HEK293 (cell line): Measurements from ENCODE around the gene RNASEH1.

Experiments used
- BCL11B ChIP-seq: fragments of 450-650 bp; formaldehyde crosslinking; IDR thresholded peaks from 2 replicates; pipeline ENCODE4 v1.5.1; 2016; ENCODE audit warnings: low read depth, missing biosample characterization, missing genetic modification characterization
- GLI4 ChIP-seq: fragments of 450-650 bp; formaldehyde crosslinking; IDR thresholded peaks from 2 replicates; pipeline ENCODE4 v1.5.1; 2016; ENCODE audit warnings: missing biosample characterization, missing genetic modification characterization
- ZNF747 ChIP-seq: fragments of 450-650 bp; formaldehyde crosslinking; IDR thresholded peaks from 2 replicates; pipeline ENCODE4 v1.5.1; 2016; ENCODE audit warnings: missing biosample characterization, missing genetic modification characterization
- ZNF791 ChIP-seq: fragments of 450-650 bp; formaldehyde crosslinking; IDR thresholded peaks from 2 replicates; pipeline ENCODE4 v1.5.1; 2016; ENCODE audit warnings: missing biosample characterization, missing genetic modification characterization
- TF ChIP-seq, protein P1 (sequence below): fragments of 450-650 bp; formaldehyde crosslinking; IDR thresholded peaks from 2 replicates; pipeline ENCODE4 v1.5.1; 2016; ENCODE audit warnings: missing biosample characterization, missing genetic modification characterization
- TF ChIP-seq, protein P2 (sequence below): fragments of 450-650 bp; formaldehyde crosslinking; IDR thresholded peaks from 2 replicates; pipeline ENCODE4 v1.5.1; 2016; ENCODE audit warnings: missing biosample characterization, missing genetic modification characterization

DNA sequence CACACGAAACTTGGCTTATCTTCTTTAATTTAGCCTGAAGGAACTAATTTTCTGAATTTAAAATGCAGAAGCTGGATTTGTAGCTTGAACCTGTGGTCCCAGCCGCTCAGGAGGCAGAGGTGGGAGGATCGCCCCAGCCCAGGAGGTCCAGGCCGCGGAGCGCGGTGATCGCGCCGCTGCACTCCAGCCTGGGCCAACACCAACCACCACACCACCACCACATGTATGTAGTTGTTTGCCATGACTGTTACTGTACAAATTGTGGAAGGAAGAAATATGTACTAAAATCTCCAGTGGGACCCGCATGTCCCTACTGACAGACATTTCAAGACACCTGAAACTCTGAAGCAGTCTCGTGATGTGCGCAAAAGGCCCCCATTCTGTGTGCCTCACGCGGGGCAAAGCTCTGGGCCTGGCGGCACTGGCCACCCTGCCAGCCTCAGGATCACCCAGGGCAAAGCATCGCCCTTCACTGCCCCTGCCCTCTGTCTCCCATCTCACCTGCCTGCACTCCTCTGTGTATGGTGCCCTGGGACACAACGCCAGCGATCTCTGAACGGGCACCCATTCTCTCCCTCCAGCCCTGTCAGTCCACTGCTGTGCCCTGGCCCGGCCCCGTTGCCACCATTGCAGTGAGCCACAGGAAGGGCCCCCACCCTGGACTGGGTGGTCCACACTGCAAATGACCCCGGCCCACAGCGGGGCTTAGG is 28.7 kb downstream of the RNASEH1 start:
- TF ChIP-seq, protein P1, sequence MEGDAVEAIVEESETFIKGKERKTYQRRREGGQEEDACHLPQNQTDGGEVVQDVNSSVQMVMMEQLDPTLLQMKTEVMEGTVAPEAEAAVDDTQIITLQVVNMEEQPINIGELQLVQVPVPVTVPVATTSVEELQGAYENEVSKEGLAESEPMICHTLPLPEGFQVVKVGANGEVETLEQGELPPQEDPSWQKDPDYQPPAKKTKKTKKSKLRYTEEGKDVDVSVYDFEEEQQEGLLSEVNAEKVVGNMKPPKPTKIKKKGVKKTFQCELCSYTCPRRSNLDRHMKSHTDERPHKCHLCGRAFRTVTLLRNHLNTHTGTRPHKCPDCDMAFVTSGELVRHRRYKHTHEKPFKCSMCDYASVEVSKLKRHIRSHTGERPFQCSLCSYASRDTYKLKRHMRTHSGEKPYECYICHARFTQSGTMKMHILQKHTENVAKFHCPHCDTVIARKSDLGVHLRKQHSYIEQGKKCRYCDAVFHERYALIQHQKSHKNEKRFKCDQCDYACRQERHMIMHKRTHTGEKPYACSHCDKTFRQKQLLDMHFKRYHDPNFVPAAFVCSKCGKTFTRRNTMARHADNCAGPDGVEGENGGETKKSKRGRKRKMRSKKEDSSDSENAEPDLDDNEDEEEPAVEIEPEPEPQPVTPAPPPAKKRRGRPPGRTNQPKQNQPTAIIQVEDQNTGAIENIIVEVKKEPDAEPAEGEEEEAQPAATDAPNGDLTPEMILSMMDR (tag by site-specific recombination), result no peak
- TF ChIP-seq, protein P2, sequence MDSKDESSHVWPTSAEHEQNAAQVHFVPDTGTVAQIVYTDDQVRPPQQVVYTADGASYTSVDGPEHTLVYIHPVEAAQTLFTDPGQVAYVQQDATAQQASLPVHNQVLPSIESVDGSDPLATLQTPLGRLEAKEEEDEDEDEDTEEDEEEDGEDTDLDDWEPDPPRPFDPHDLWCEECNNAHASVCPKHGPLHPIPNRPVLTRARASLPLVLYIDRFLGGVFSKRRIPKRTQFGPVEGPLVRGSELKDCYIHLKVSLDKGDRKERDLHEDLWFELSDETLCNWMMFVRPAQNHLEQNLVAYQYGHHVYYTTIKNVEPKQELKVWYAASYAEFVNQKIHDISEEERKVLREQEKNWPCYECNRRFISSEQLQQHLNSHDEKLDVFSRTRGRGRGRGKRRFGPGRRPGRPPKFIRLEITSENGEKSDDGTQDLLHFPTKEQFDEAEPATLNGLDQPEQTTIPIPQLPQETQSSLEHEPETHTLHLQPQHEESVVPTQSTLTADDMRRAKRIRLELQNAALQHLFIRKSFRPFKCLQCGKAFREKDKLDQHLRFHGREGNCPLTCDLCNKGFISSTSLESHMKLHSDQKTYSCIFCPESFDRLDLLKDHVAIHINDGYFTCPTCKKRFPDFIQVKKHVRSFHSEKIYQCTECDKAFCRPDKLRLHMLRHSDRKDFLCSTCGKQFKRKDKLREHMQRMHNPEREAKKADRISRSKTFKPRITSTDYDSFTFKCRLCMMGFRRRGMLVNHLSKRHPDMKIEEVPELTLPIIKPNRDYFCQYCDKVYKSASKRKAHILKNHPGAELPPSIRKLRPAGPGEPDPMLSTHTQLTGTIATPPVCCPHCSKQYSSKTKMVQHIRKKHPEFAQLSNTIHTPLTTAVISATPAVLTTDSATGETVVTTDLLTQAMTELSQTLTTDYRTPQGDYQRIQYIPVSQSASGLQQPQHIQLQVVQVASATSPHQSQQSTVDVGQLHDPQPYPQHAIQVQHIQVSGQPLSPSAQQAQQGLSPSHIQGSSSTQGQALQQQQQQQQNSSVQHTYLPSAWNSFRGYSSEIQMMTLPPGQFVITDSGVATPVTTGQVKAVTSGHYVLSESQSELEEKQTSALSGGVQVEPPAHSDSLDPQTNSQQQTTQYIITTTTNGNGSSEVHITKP (tag by site-specific recombination), result no peak
- TF ChIP-seq ZNF747 (tag by site-specific recombination), result no peak
- TF ChIP-seq ZNF791 (tag by site-specific recombination), result no peak
- TF ChIP-seq GLI4 (tag by site-specific recombination), result no peak
- TF ChIP-seq BCL11B, result no peak
